Nephron (organoid): ENCODE measurements around the gene ZNF275.

Experiments
- H3K27ac Mint-ChIP-seq, 3 experiments: 2 replicates each; pipeline ENCODE4 v1.8.0; 2020; ENCODE audit warnings: mixed read lengths in 3 of 3, mild to moderate bottlenecking in 2 of 3, moderate library complexity in 1 of 3
- H3K27me3 Mint-ChIP-seq: 2 replicates; pipeline ENCODE4 v1.8.0; 2021; ENCODE audit warnings: low read depth, mild to moderate bottlenecking, moderate library complexity, mixed read lengths
- H3K36me3 Mint-ChIP-seq: 2 replicates; pipeline ENCODE4 v1.8.0; 2020; ENCODE audit warnings: low read depth, mixed read lengths
- H3K4me1 Mint-ChIP-seq: 2 replicates; pipeline ENCODE4 v1.8.0; 2020; ENCODE audit warnings: mixed read lengths
- H3K4me3 Mint-ChIP-seq, 3 experiments: 2 replicates each; pipeline ENCODE4 v1.8.0; 2020; ENCODE audit warnings: mild to moderate bottlenecking in 3 of 3, mixed read lengths in 3 of 3, moderate library complexity in 2 of 3
- H3K9me3 Mint-ChIP-seq: 2 replicates; pipeline ENCODE4 v1.8.0; 2020; ENCODE audit warnings: mixed read lengths
- TF ChIP-seq, protein P1 (sequence below), 3 experiments: fragments of 200-600 bp; sonication (generic); IDR thresholded peaks; one replicate each; pipeline ENCODE4 v1.5.0; 2021; ENCODE audit warnings: antibody characterized with exemption in 3 of 3; ENCODE audit not compliant: unreplicated experiment in 3 of 3

The ZNF275 gene

DNA sequence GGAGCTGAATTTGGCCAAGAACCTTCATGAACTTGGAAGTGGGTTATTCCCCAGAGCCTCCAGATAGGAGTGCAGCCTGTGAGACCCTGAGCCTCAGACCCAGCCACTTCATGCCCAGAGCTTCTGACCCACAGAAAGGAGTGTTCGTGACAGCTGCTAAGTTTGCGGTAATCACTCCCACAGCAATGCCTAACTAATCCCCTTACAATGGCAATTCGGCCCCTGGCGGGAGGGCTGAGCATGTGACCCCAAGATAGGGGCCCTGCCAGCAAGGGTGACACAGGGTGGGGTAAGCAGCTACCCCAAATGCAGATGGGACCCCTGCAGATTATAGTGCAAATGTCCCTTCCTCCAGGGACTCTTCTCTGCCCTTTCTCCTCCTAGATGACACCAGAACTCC lies 44.7 kb downstream of the ZNF275 start:
- no peak overlapping the region for H3K4me3 Mint-ChIP-seq

DNA sequence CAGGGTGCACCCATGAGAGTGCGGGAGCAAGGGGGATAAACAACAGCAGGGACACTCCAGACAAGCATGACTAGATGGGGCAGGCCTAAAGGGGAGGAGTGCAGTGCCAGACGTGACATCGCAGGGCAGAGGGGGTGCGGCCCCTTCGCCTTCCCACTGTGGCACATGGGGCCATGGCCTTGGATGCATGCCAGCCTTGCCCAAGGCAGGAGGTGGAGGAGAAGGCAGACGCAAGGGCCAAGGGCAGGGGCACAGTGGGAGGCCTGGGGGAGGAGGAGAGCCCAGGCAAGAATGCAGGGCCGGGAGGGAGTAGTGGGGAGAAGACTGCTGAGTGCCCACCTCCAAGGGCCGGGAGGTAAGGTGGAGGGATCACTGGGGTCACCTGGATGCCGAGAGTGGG lies 45.6 kb downstream of the ZNF275 start:
- TF ChIP-seq, protein P1, sequence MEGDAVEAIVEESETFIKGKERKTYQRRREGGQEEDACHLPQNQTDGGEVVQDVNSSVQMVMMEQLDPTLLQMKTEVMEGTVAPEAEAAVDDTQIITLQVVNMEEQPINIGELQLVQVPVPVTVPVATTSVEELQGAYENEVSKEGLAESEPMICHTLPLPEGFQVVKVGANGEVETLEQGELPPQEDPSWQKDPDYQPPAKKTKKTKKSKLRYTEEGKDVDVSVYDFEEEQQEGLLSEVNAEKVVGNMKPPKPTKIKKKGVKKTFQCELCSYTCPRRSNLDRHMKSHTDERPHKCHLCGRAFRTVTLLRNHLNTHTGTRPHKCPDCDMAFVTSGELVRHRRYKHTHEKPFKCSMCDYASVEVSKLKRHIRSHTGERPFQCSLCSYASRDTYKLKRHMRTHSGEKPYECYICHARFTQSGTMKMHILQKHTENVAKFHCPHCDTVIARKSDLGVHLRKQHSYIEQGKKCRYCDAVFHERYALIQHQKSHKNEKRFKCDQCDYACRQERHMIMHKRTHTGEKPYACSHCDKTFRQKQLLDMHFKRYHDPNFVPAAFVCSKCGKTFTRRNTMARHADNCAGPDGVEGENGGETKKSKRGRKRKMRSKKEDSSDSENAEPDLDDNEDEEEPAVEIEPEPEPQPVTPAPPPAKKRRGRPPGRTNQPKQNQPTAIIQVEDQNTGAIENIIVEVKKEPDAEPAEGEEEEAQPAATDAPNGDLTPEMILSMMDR (IDR thresholded peaks at IDR 0.05; ENCODE audit: unreplicated experiment in 3 of 3), result no peak
- Mint-ChIP-seq H3K4me1 (no peaks in the 10 kb centered on the region), H3K4me3 (no peak overlapping the region), H3K27ac (no peak overlapping the region), H3K27me3 (no peaks in the 10 kb centered on the region), H3K36me3 (no peaks in the 10 kb centered on the region), H3K9me3 (peaks cover 22% of the 10 kb centered on the region)

More for the DNA sequence above, 44.7 kb downstream of the ZNF275 start:
- Mint-ChIP-seq H3K27me3 (no peaks in the 10 kb centered on the region), H3K36me3 (no peaks in the 10 kb centered on the region), H3K27ac (no peak overlapping the region), H3K4me1 (no peaks in the 10 kb centered on the region), H3K9me3 (peaks cover 25% of the 10 kb centered on the region)
- TF ChIP-seq, protein P1 (IDR thresholded peaks at IDR 0.05; ENCODE audit: unreplicated experiment in 3 of 3), result no peak

DNA sequence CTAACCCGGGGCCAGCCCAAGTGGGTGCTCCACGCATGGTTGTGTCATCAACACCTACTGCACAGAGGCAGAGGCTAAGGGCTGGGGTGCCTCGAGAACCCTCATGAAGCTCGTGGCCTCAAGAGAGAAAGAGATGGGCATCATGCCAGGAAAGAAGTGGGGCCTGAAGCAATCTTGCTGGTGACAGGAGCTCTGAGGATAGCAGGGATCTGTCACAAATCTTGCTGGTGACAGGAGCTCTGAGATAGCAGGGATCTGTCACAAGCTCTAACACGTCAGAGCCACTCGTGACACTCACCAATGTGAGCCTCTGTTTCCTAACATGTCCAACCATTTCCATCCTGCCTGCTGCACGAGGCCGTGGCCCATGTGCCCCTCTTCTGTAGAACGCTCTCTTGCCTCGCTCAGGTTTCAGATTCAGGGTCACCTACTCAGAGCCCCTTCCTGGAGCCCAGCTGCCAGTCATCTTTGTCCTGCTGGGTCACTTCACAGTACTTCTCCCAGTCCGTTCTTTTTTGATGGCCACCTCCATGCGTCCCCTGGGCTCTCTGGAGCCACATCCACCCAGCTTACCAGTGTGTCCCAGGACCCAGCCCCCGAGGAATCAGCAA lies 46.1 kb downstream of the ZNF275 start:
- TF ChIP-seq, protein P1 (IDR thresholded peaks at IDR 0.05; ENCODE audit: unreplicated experiment in 3 of 3), result no peak
- no peak overlapping the region for H3K4me3 Mint-ChIP-seq
- peak overlapping the region in 1 of 3 experiments; percentile 17 for H3K27ac Mint-ChIP-seq
- no peaks in the 10 kb centered on the region for H3K27me3 Mint-ChIP-seq
- peaks cover 16% of the 10 kb centered on the region for H3K9me3 Mint-ChIP-seq
- no peaks in the 10 kb centered on the region for H3K4me1 Mint-ChIP-seq
- H3K36me3 Mint-ChIP-seq, result no peaks in the 10 kb centered on the region

DNA sequence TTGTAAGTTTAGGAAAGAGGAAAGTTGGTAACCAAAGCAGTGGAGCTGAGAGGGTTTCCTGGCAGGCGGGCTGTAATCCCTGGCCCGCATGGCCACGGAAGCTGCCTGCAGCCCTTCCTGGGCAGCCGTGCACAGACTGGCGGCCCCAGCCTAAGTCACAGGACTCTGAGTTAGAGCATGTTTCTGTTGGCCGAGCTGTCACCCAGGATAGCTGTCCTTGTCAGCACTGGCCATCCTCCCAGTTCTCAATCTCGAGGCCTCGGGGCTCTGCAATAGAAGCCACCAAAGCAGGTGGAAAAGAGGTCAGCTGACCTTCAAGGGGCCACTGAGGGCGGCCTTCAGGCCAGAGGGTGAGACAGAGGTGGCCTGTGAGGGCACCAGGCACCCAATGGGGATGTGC lies 46.7 kb downstream of the ZNF275 start:
- Mint-ChIP-seq H3K27me3 (no peaks in the 10 kb centered on the region), H3K27ac (peak overlapping the region in 1 of 3 experiments; percentile 17), H3K36me3 (no peaks in the 10 kb centered on the region), H3K4me3 (no peak overlapping the region), H3K4me1 (no peaks in the 10 kb centered on the region), H3K9me3 (peaks cover 16% of the 10 kb centered on the region)
- TF ChIP-seq, protein P1 (IDR thresholded peaks at IDR 0.05; ENCODE audit: unreplicated experiment in 3 of 3), result no peak

DNA sequence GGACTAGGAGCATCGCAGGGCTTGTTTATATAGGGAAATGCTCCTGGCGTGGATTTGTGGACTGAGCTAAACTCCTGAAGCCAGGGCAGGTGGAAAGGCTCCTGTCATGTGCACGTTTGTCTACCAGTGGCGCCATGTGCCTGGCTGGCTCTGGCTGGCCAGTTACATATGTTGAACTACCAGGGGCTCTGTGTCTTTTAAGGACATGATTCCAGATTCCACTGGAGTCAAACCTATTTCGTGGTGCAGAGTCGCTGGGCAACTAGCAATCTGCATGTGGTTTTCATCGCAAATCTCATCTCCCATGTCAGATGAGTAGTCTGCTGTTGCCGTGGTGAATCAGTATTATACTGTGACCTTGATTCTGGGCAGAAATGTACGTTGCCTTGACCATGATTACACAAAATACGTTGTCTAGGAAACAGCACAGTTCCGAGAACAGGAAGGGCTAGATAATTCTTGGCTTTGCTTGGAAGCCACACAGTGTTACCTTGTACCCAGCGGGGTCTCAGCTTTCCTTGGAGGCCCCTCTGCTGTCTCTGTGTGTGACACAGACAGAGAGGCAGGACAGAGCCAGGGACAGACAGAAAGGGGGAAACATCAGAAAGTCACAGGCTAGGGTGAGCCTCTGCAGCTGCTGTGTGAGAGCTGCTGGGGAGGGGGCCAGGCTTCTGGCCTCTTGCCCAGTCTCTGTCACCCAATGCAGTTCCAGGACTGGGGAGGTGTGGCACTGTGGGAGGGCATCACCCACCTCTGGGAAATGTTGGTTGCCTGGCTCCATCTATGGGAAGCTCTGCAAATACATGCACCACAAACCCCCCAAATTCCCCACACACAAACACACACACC lies 48.0 kb downstream of the ZNF275 start:
- TF ChIP-seq, protein P1 (IDR thresholded peaks at IDR 0.05; ENCODE audit: unreplicated experiment in 3 of 3), result peak in 1 of 3 experiments; percentile 7
- Mint-ChIP-seq H3K4me3 (no peak overlapping the region), H3K9me3 (peaks cover 10% of the 10 kb centered on the region), H3K27me3 (no peaks in the 10 kb centered on the region), H3K4me1 (no peaks in the 10 kb centered on the region), H3K27ac (no peak overlapping the region), H3K36me3 (no peaks in the 10 kb centered on the region)
